Hematopoietic multipotent progenitor cell (in vitro differentiated cells): ENCODE results near the gene DUSP8. TPM values are rescaled to one million over a fixed set of nuclear protein-coding genes. Genes with fewer than 3 reads are reported as not detected.

Source experiments
- DNase-seq, 3 donors: peaks; one replicate each; pipeline ENCODE4 v3.0.0-alpha.2; 2011 to 2015; ENCODE audit warnings: low read depth in 2 of 3, low spot score in 2 of 3
- total RNA-seq: library from RNA; depleted of rRNA; stranded (reverse); fragments of >200 nt; gene quantifications from one replicate; pipeline ENCODE4 v1.2.3, GENCODE V29; 2012

Gene DUSP8
- total RNA-seq, 1 donor = 1.1 TPM

- no peak for DNase-seq
Measured at GRCh38 chr11:1504138-1504537, 67.9 kb downstream of the DUSP8 start.

Other genes starting within 250 kb of the DUSP8 start
- 4.0 TPM for gene BRSK2, start 182.3 kb downstream of the DUSP8 start, total RNA-seq
- 54.9 TPM for gene MOB2, start 85.5 kb downstream of the DUSP8 start, total RNA-seq
- not detected for gene KRTAP5-1, start 13.0 kb upstream of the DUSP8 start, total RNA-seq
- not detected for gene KRTAP5-2, start 26.0 kb upstream of the DUSP8 start, total RNA-seq
- gene KRTAP5-3, start 36.2 kb upstream of the DUSP8 start, total RNA-seq = not detected
- gene KRTAP5-4, start 49.9 kb upstream of the DUSP8 start, total RNA-seq = not detected
- not detected for gene KRTAP5-5, start 57.5 kb upstream of the DUSP8 start, total RNA-seq
- not detected for gene KRTAP5-6, start 124.9 kb upstream of the DUSP8 start, total RNA-seq
- 1.1 TPM for gene IFITM10, start 178.3 kb upstream of the DUSP8 start, total RNA-seq
- 259 TPM for gene CTSD, start 191.7 kb upstream of the DUSP8 start, total RNA-seq